HepG2 (cell line): ENCODE results near the gene PPP2R5D.

Source experiments
- CHD4 ChIP-seq: fragments of 200-600 bp; sonication (generic); IDR thresholded peaks from 2 replicates; pipeline ENCODE4 v1.7.0; 2017; ENCODE audit warnings: mild to moderate bottlenecking, low read length, borderline replicate concordance
- ELF1 ChIP-seq: sonication (generic); formaldehyde crosslinking; IDR thresholded peaks from 2 replicates; pipeline ENCODE4 v1.4.0; 2020; ENCODE audit warnings: missing genetic modification reagents
- FOXA3 ChIP-seq: IDR thresholded peaks from 2 replicates; pipeline ENCODE4 v1.6.1; 2016; ENCODE audit warnings: missing genetic modification reagents, missing compliant biosample characterization
- NFYB ChIP-seq: sonication (generic); formaldehyde crosslinking; IDR thresholded peaks from 2 replicates; pipeline ENCODE4 v1.4.0; 2020; ENCODE audit warnings: missing genetic modification reagents
- ZFY ChIP-seq: sonication (generic); formaldehyde crosslinking; IDR thresholded peaks from 2 replicates; pipeline ENCODE4 v1.4.0; 2020; ENCODE audit warnings: missing genetic modification reagents
- ZNF274 ChIP-seq: sonication (generic); formaldehyde crosslinking; IDR thresholded peaks from 2 replicates; pipeline ENCODE4 v1.5.1; 2020; ENCODE audit warnings: mild to moderate bottlenecking, missing genetic modification reagents
- ZNF431 ChIP-seq: sonication (generic); formaldehyde crosslinking; IDR thresholded peaks from 2 replicates; pipeline ENCODE4 v1.9.0; 2022; ENCODE audit warnings: missing genetic modification reagents, low read depth, mild to moderate bottlenecking, borderline replicate concordance
- ZNF629 ChIP-seq: sonication (generic); formaldehyde crosslinking; conservative IDR thresholded peaks from 2 replicates; pipeline ENCODE4 v1.5.0; 2020; ENCODE audit warnings: missing genetic modification reagents
- ZNF768 ChIP-seq: sonication (generic); formaldehyde crosslinking; IDR thresholded peaks from 2 replicates; pipeline ENCODE4 v1.4.0; 2020; ENCODE audit warnings: missing genetic modification reagents
- TF ChIP-seq, protein P1 (sequence below): sonication (generic); formaldehyde crosslinking; conservative IDR thresholded peaks from 2 replicates; pipeline ENCODE4 v1.4.0; 2020; ENCODE audit warnings: missing genetic modification reagents
- TF ChIP-seq, protein P2 (sequence below): sonication (generic); formaldehyde crosslinking; IDR thresholded peaks from 2 replicates; pipeline ENCODE4 v1.4.0; 2020; ENCODE audit warnings: missing genetic modification reagents
- TF ChIP-seq, protein P3 (sequence below): sonication (generic); formaldehyde crosslinking; IDR thresholded peaks from 2 replicates; pipeline ENCODE4 v1.8.1; 2023; ENCODE audit warnings: missing genetic modification reagents, mild to moderate bottlenecking, borderline replicate concordance

DNA sequence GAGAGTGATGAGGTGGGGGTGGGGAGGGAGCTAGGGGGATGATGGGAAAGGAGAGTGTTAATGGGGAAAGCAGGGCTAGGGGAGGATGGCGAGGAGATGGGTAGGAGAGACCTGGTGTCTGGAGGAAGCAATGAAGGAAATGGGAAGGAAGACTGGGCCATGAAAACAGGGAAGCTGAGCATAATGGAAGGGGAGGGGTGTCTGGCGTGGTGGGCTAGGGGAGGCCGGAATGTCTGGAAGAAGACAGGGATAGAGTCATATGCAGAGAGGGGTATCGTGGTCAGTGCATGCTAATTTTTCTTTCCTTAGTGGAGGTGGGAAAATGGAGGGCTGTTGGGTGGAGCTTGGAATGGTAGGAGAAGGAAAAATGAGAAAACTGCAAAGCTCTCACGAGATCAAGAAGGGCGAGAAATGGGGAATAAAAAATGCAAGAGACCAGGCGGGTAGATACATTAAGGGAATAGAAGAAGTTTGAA is 30.1 kb downstream of the PPP2R5D start:
- TF ChIP-seq ZNF629 (CRISPR knock-in tag) (no peak), CHD4 (no peak), ZNF431 (CRISPR knock-in tag) (no peak), ZNF274 (CRISPR knock-in tag) (no peak), ELF1 (no peak), ZNF768 (CRISPR knock-in tag) (no peak), NFYB (CRISPR knock-in tag) (no peak), FOXA3 (CRISPR knock-in tag) (no peak), ZFY (CRISPR knock-in tag) (no peak)
- TF ChIP-seq, protein P1, sequence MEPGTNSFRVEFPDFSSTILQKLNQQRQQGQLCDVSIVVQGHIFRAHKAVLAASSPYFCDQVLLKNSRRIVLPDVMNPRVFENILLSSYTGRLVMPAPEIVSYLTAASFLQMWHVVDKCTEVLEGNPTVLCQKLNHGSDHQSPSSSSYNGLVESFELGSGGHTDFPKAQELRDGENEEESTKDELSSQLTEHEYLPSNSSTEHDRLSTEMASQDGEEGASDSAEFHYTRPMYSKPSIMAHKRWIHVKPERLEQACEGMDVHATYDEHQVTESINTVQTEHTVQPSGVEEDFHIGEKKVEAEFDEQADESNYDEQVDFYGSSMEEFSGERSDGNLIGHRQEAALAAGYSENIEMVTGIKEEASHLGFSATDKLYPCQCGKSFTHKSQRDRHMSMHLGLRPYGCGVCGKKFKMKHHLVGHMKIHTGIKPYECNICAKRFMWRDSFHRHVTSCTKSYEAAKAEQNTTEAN = no peak
- TF ChIP-seq, protein P2, sequence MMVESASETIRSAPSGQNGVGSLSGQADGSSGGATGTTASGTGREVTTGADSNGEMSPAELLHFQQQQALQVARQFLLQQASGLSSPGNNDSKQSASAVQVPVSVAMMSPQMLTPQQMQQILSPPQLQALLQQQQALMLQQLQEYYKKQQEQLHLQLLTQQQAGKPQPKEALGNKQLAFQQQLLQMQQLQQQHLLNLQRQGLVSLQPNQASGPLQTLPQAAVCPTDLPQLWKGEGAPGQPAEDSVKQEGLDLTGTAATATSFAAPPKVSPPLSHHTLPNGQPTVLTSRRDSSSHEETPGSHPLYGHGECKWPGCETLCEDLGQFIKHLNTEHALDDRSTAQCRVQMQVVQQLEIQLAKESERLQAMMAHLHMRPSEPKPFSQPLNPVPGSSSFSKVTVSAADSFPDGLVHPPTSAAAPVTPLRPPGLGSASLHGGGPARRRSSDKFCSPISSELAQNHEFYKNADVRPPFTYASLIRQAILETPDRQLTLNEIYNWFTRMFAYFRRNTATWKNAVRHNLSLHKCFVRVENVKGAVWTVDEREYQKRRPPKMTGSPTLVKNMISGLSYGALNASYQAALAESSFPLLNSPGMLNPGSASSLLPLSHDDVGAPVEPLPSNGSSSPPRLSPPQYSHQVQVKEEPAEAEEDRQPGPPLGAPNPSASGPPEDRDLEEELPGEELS = no peak
- TF ChIP-seq, protein P3, sequence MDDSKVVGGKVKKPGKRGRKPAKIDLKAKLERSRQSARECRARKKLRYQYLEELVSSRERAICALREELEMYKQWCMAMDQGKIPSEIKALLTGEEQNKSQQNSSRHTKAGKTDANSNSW (CRISPR knock-in tag) = no peak
